BJ (cell line): ENCODE data around the gene TTBK1. TPM values are rescaled to one million over a fixed set of nuclear protein-coding genes. Genes with fewer than 3 reads are reported as not detected.
A peak's percentile ranks its signal among the peaks of the same experiment; 100 is the strongest.

ENCODE experiments used
- CTCF ChIA-PET: fragments of 350-600 bp; formaldehyde crosslinking; extraction: SDS; loops from one replicate; lab custom pipeline; 2021; ENCODE audit warnings: antibody characterized with exemption, inconsistent platforms; lab: Yijun Ruan, JAX
- POLR2A ChIA-PET: fragments of 300-600 bp; sonication (Branson Sonifier 250); formaldehyde crosslinking; extraction: SDS; loops from one replicate; lab custom pipeline; 2021; ENCODE audit warnings: antibody characterized with exemption; lab: Charles Lee
- DNase-seq: peaks from one replicate; pipeline ENCODE4 v3.0.0-alpha.2; 2011; ENCODE audit warnings: low read depth
- H3K27me3 ChIP-seq: 2 replicates; pipeline ENCODE4 v1.6.0; 2011; ENCODE audit warnings: low read length; ENCODE audit not compliant: control insufficient read depth, insufficient read depth
- H3K36me3 ChIP-seq: 2 replicates; pipeline ENCODE4 v1.5.1; 2011; ENCODE audit warnings: low read length; ENCODE audit not compliant: control insufficient read depth, insufficient read depth
- H3K4me3 ChIP-seq: 2 replicates; pipeline ENCODE4 v1.5.1; 2011; ENCODE audit warnings: low read depth, mild to moderate bottlenecking, control low read depth, low read length
- CTCF ChIP-seq: IDR thresholded peaks from 2 replicates; pipeline ENCODE4 v1.5.1; 2011; ENCODE audit warnings: low read depth, mild to moderate bottlenecking, control low read depth, inconsistent platforms, low read length, moderate library complexity; ENCODE audit not compliant: insufficient read depth
- polyA plus RNA-seq: library from polyadenylated mRNA; depleted of rRNA; stranded (reverse); fragments of >200 nt; gene quantifications from 2 replicates; pipeline ENCODE4 v1.2.3, GENCODE V29; 2011

Gene TTBK1
- polyA plus RNA-seq, 1 experiment, result not detected

- Histone ChIP-seq H3K4me3 (no peak overlapping the region), H3K27me3 (peaks cover 22% of the 10 kb centered on the region), H3K36me3 (no peaks in the 10 kb centered on the region)
- no peak for DNase-seq
- ChIA-PET POLR2A (no interaction called here), CTCF (interaction anchor here (1.2 to 5.6 kb wide), 3 partner anchors 72 to 242 kb away, joined by 3 to 51 read pairs (median 41); no protein-coding TSS in a partner anchor)
- TF ChIP-seq CTCF, result no peak
Measured at GRCh38 chr6:43265564-43265963, 22.3 kb downstream of the TTBK1 start.

- CTCF ChIA-PET, result interaction anchor here (0.8 to 2.2 kb wide), 4 partner anchors 9 to 239 kb away, joined by 3 to 11 read pairs (median 4); no protein-coding TSS in a partner anchor
- Histone ChIP-seq H3K4me3 (no peak overlapping the region), H3K36me3 (no peaks in the 10 kb centered on the region), H3K27me3 (peaks cover 23% of the 10 kb centered on the region)
- TF ChIP-seq CTCF, result no peak
- no peak for DNase-seq
- POLR2A ChIA-PET, result no interaction called here
Measured at GRCh38 chr6:43267619-43268354, 24.5 kb downstream of the TTBK1 start.

DNA sequence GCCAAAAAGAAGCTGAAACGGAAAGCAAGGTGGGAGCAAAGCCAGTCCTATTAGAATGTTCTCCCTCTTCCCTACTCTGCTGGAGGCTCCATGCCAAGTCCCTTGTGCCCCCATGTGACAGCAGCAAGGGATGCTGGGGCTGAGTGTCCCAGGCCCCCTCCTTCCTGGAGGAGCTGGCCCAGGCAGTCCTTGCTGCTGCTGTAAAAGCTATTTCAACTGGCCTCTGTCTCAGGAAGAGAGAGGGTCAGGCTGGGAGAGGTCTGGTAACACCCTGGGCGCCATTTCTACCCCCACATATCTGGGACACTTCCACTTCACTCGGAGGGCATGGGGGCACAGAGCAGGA is 25.0 kb downstream of the TTBK1 start:
- Histone ChIP-seq H3K27me3 (peaks cover 26% of the 10 kb centered on the region), H3K4me3 (no peak overlapping the region), H3K36me3 (no peaks in the 10 kb centered on the region)
- ChIA-PET CTCF (interaction anchor here (0.8 to 2.2 kb wide), 4 partner anchors 8 to 239 kb away, joined by 3 to 11 read pairs (median 4); no protein-coding TSS in a partner anchor), POLR2A (no interaction called here)
- no peak for DNase-seq
- no peak for TF ChIP-seq CTCF

- Histone ChIP-seq H3K36me3 (no peaks in the 10 kb centered on the region), H3K27me3 (peaks cover 31% of the 10 kb centered on the region), H3K4me3 (no peak overlapping the region)
- POLR2A ChIA-PET, result no interaction called here
- CTCF ChIA-PET, result interaction anchor here (0.8 to 2.2 kb wide), 5 partner anchors 8 to 238 kb away, joined by 3 to 11 read pairs (median 3); no protein-coding TSS in a partner anchor
- no peak for TF ChIP-seq CTCF
- no peak for DNase-seq
Measured at GRCh38 chr6:43268782-43269272, 25.5 kb downstream of the TTBK1 start.

DNA sequence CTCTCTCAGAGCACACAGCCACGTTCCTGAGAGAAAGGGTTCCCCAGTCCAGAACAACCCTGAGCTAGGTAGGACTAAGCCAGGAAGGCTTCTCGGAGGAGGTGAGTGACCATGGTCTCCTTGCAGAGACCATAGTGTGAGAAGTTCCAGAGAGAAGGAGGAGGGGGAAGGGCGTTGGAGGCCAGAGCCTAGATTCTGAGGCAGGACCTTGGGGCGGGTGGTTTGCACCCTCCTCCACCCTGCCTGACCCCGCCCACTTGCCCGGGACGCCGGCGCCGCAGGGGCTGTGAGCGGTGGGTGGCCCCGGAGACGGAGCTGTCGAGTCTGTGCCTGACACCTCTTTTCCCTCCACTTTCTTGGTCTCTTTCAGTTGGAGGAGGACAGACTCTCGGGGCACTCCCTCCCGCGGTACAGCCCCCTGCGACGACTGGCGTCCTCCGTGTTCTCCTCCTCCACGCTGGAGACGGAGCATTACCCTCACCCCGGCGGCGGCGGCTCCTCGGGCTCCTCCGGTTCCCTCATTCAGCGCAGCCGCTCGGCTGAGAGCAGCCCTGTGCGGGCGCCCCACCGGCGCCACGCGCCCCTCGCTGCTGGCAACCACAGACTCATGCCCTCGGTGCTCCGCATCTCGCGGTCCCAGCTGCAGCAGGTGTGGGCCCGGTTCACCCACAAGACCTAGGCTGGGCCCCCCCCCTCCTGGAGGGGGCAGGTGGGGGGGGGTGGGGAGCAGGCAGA is 26.2 kb downstream of the TTBK1 start:
- H3K27me3 ChIP-seq, result peaks cover 36% of the 10 kb centered on the region
- ChIA-PET CTCF (interaction anchor here (0.9 to 2.2 kb wide), 3 partner anchors 65 to 238 kb away, joined by 3 to 11 read pairs (median 5); no protein-coding TSS in a partner anchor), POLR2A (no interaction called here)
- H3K4me3 ChIP-seq, result peak overlapping the region; percentile 19
- DNase-seq, result no peak
- no peak for TF ChIP-seq CTCF
- H3K36me3 ChIP-seq, result no peaks in the 10 kb centered on the region
